DOHH2 (cell line): ENCODE results near the gene SDHAF4.
"Not testable (repeated sequence)": the region's sequence is repeated elsewhere in the genome, so short reads cannot be mapped to it uniquely, and the experiment has no call there.

Source experiments
- H3F3A ChIP-seq: fragments of 200-600 bp; sonication (generic), shearing (Covaris generic); 2 replicates; pipeline ENCODE4 v1.6.0; 2016; ENCODE audit warnings: antibody characterized with exemption, mild to moderate bottlenecking; ENCODE audit not compliant: control insufficient read depth, insufficient read depth
- H3K27ac ChIP-seq: fragments of 200-600 bp; sonication (generic); 2 replicates; pipeline ENCODE4 v1.5.1; 2014; ENCODE audit warnings: low read depth, mild to moderate bottlenecking, low read length, moderate library complexity
- H3K27me3 ChIP-seq: fragments of 200-600 bp; sonication (generic); 2 replicates; pipeline ENCODE4 v1.6.1; 2014; ENCODE audit warnings: mild to moderate bottlenecking, low read length, mixed read lengths; ENCODE audit not compliant: control insufficient read depth
- H3K36me3 ChIP-seq: fragments of 200-600 bp; sonication (generic); 2 replicates; pipeline ENCODE4 v1.6.1; 2014; ENCODE audit warnings: mild to moderate bottlenecking, low read length, moderate library complexity, mixed read lengths; ENCODE audit not compliant: control insufficient read depth
- H3K4me1 ChIP-seq: fragments of 200-600 bp; sonication (generic); 2 replicates; pipeline ENCODE4 v1.6.1; 2014; ENCODE audit warnings: mild to moderate bottlenecking, low read length, mixed read lengths; ENCODE audit not compliant: control insufficient read depth
- H3K4me2 ChIP-seq: fragments of 200-600 bp; sonication (generic); 2 replicates; pipeline ENCODE4 v1.6.0; 2014; ENCODE audit warnings: mild to moderate bottlenecking, low read length, moderate library complexity
- H3K4me3 ChIP-seq: fragments of 200-600 bp; sonication (generic); 2 replicates; pipeline ENCODE4 v1.5.1; 2014; ENCODE audit warnings: mild to moderate bottlenecking, low read length, mixed read lengths
- H3K79me2 ChIP-seq: fragments of 200-600 bp; sonication (generic); 2 replicates; pipeline ENCODE4 v1.6.1; 2014; ENCODE audit warnings: mild to moderate bottlenecking, low read length, mixed read lengths; ENCODE audit not compliant: control insufficient read depth
- H3K9me2 ChIP-seq: fragments of 200-600 bp; sonication (generic); replicated peaks from 2 replicates; pipeline ENCODE4 v1.6.1; 2014; ENCODE audit warnings: mild to moderate bottlenecking, low read length, mixed read lengths; ENCODE audit not compliant: control insufficient read depth
- H3K9me3 ChIP-seq: fragments of 200-600 bp; sonication (generic); 2 replicates; pipeline ENCODE4 v1.6.1; 2014; ENCODE audit warnings: antibody characterized with exemption, low read length, mixed read lengths; ENCODE audit not compliant: control insufficient read depth, insufficient read depth
- H4K20me1 ChIP-seq: fragments of 200-600 bp; sonication (generic); 2 replicates; pipeline ENCODE4 v1.6.0; 2014; ENCODE audit warnings: low read depth, mild to moderate bottlenecking, antibody characterized with exemption, low read length, moderate library complexity; ENCODE audit not compliant: control insufficient read depth, insufficient read depth
- CTCF ChIP-seq: fragments of 200-600 bp; sonication (generic); IDR thresholded peaks from one replicate; pipeline ENCODE4 v1.5.1; 2014; ENCODE audit warnings: antibody characterized with exemption, mild to moderate bottlenecking, low read depth, low read length; ENCODE audit not compliant: poor library complexity, severe bottlenecking
- EZH2phosphoT487 ChIP-seq: fragments of 200-600 bp; sonication (generic); IDR thresholded peaks from 2 replicates; pipeline ENCODE4 v1.6.1; 2017; ENCODE audit warnings: borderline replicate concordance, mild to moderate bottlenecking, antibody characterized with exemption, low read length, moderate library complexity, mixed read lengths

SDHAF4 gene

GRCh38 chr6:70551566-70551965 lies 15.2 kb upstream of the SDHAF4 start:
- no peaks in the 10 kb centered on the region for H4K20me1 ChIP-seq
- TF ChIP-seq CTCF, result no peak
- TF ChIP-seq EZH2phosphoT487, result no peak
- H3K4me1 ChIP-seq, result no peaks in the 10 kb centered on the region
- H3K79me2 ChIP-seq, result no peaks in the 10 kb centered on the region
- H3K27ac ChIP-seq, result no peak overlapping the region
- no peaks in the 10 kb centered on the region for H3K9me3 ChIP-seq
- H3K4me2 ChIP-seq, result no peak overlapping the region
- no peak overlapping the region for H3K4me3 ChIP-seq
- H3K36me3 ChIP-seq, result no peaks in the 10 kb centered on the region
- H3F3A ChIP-seq, result peaks cover 2% of the 10 kb centered on the region; the same call in 1 of the 2 replicates
- no peaks in the 10 kb centered on the region for H3K9me2 ChIP-seq
- H3K27me3 ChIP-seq, result no peaks in the 10 kb centered on the region

GRCh38 chr6:70552286-70552940 lies 14.3 kb upstream of the SDHAF4 start:
- H3K79me2 ChIP-seq, result not testable (repeated sequence)

GRCh38 chr6:70552974-70553373 lies 13.8 kb upstream of the SDHAF4 start:
- H3K9me3 ChIP-seq, result no peaks in the 10 kb centered on the region
- H3K4me1 ChIP-seq, result no peaks in the 10 kb centered on the region
- no peaks in the 10 kb centered on the region for H3F3A ChIP-seq
- H4K20me1 ChIP-seq, result no peaks in the 10 kb centered on the region
- no peaks in the 10 kb centered on the region for H3K9me2 ChIP-seq
- H3K27ac ChIP-seq, result no peak overlapping the region
- no peaks in the 10 kb centered on the region for H3K36me3 ChIP-seq
- no peak overlapping the region for H3K4me2 ChIP-seq
- no peak overlapping the region for H3K4me3 ChIP-seq
- no peaks in the 10 kb centered on the region for H3K79me2 ChIP-seq
- H3K27me3 ChIP-seq, result no peaks in the 10 kb centered on the region
- TF ChIP-seq EZH2phosphoT487 (no peak), CTCF (no peak)

More at GRCh38 chr6:70552286-70552940, 14.3 kb upstream of the SDHAF4 start:
- not testable (repeated sequence) for H3K4me2 ChIP-seq, H3K27me3 ChIP-seq, H4K20me1 ChIP-seq, H3K4me1 ChIP-seq, H3K9me2 ChIP-seq, H3F3A ChIP-seq, H3K27ac ChIP-seq, H3K4me3 ChIP-seq, H3K9me3 ChIP-seq, H3K36me3 ChIP-seq

- H3K4me2 ChIP-seq, result no peak overlapping the region
- H3K27ac ChIP-seq, result no peak overlapping the region
- no peak overlapping the region for H3K4me3 ChIP-seq
- H3F3A ChIP-seq, result no peaks in the 10 kb centered on the region
- H3K79me2 ChIP-seq, result no peaks in the 10 kb centered on the region
- TF ChIP-seq CTCF, result no peak
- TF ChIP-seq EZH2phosphoT487, result no peak
- no peaks in the 10 kb centered on the region for H3K36me3 ChIP-seq
- H3K9me2 ChIP-seq, result no peaks in the 10 kb centered on the region
- H4K20me1 ChIP-seq, result no peaks in the 10 kb centered on the region
- no peaks in the 10 kb centered on the region for H3K4me1 ChIP-seq
- no peaks in the 10 kb centered on the region for H3K9me3 ChIP-seq
- no peaks in the 10 kb centered on the region for H3K27me3 ChIP-seq
Observed at GRCh38 chr6:70557998-70558397, 8.7 kb upstream of the SDHAF4 start.

- H3K4me1 ChIP-seq, H3K27me3 ChIP-seq, H3K4me3 ChIP-seq, H3K79me2 ChIP-seq, H3K9me2 ChIP-seq, H3K36me3 ChIP-seq, H3F3A ChIP-seq, H3K27ac ChIP-seq, H3K4me2 ChIP-seq, H3K9me3 ChIP-seq, H4K20me1 ChIP-seq: not testable (repeated sequence)
Observed at GRCh38 chr6:70562401-70562800, 4.3 kb upstream of the SDHAF4 start.
